ENCODE data around the gene TAPT1.

Gene TAPT1

DNA sequence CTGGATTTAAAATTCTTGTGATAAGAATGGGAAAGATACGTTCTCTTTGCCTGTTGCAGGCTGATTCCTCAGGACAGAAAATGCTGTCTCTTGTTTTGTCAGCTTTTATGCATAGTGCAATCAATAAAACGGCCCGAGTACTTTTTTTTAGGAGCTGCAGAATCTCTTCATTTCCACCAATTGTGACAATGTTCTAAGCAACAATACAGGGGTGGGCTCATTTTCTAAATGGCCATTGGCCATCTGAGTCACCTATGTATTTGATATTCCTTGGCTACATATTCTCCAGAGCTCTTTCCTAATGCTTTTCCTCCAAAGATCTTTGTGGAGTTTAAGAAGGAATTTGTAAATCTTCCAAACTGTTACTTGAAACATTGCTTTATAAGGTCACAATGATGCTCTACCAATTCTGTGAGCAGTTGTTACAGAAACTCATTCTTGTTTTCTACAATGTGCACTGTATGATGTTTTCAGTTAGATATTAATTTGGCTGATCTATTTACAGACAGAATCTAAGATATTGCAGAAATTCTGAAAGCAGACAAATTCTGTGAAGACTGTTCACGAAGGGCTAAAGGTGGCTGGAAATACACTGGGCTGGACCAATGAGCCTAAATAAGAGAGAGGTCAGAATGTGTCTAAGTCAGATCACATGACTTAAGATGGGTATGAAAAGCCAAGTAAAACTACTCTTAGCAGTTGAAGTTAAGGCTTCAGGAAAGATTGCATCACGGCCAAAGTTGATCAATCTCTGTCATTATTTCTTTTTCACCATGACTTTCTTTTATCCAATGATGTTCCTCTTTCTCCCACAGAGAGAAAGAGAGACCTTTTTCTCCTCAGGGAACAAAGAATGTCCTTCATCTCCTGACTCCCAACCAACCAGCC lies 33.4 kb downstream of the TAPT1 start:
- TF ChIP-seq, protein P1, sequence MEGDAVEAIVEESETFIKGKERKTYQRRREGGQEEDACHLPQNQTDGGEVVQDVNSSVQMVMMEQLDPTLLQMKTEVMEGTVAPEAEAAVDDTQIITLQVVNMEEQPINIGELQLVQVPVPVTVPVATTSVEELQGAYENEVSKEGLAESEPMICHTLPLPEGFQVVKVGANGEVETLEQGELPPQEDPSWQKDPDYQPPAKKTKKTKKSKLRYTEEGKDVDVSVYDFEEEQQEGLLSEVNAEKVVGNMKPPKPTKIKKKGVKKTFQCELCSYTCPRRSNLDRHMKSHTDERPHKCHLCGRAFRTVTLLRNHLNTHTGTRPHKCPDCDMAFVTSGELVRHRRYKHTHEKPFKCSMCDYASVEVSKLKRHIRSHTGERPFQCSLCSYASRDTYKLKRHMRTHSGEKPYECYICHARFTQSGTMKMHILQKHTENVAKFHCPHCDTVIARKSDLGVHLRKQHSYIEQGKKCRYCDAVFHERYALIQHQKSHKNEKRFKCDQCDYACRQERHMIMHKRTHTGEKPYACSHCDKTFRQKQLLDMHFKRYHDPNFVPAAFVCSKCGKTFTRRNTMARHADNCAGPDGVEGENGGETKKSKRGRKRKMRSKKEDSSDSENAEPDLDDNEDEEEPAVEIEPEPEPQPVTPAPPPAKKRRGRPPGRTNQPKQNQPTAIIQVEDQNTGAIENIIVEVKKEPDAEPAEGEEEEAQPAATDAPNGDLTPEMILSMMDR (conservative IDR thresholded peaks at IDR 0.05; ENCODE audit: low read depth, low read length) = no peak
- no peak overlapping the region for H3K4me3 ChIP-seq (ENCODE audit: low read length)
- no peak for DNase-seq (ENCODE audit: low read depth)

DNA sequence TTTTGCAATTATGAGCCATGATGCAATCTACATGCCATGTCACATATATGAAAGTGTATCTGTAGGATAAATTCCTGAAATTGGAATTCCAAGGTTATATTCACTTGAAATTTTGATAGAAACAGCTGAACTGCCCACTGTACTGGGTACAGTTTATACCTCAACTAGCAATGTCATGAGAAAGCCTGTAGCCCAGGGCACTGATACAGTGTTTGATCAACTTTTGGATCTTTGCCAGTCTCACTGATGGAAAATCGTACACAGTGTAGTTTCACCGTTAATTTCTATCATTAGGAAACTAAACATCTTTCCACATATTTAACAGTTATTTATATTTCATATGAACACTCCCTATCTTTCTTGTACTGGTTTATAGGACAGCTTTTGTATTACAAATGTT lies 34.2 kb downstream of the TAPT1 start:
- DNase-seq (ENCODE audit: low read depth) = no peak
- H3K4me3 ChIP-seq (ENCODE audit: low read length) = no peak overlapping the region
- TF ChIP-seq, protein P1 (conservative IDR thresholded peaks at IDR 0.05; ENCODE audit: low read depth, low read length) = no peak

DNA sequence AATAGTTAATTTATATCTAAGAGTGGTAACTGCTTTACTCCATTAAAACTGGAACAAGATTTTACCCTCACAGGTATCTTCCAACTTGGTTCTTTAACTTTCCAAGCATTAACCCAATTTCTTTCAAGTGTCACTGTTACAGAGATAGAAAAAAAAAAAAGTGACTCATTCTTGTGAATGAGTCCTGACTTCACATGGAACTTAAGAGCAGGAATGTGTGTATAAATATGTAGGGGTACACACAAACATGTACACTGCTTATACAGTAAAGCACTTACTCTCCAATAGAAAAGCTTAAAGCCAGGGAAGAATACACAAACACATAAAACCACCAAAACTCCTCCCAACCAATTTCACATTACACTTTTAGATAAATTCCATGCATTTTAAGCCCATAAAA lies 38.8 kb downstream of the TAPT1 start:
- H3K4me3 ChIP-seq (ENCODE audit: low read length) = no peak overlapping the region
- TF ChIP-seq, protein P1 (conservative IDR thresholded peaks at IDR 0.05; ENCODE audit: low read depth, low read length) = no peak
- no peak for DNase-seq (ENCODE audit: low read depth)

DNA sequence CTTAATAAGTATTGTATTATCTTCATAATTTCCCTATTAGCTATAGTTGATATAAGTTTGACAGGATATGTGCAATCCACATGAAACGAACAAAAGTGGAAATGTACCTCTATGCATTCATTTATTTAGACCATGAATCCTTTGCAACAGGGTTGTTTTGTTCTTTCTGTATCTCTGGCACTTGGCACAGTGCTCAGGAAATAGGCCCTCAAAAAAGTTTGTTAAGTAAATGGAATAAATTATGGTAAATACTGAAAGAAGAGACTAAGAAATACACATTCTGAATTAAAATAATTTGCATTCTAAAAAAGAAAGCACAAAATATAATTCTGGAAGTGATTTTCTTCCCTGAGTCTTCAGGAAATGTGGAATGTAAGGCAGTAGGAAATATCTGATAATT lies 39.3 kb downstream of the TAPT1 start:
- no peak for DNase-seq (ENCODE audit: low read depth)
- TF ChIP-seq, protein P1 (conservative IDR thresholded peaks at IDR 0.05; ENCODE audit: low read depth, low read length) = no peak
- H3K4me3 ChIP-seq (ENCODE audit: low read length) = no peak overlapping the region

DNA sequence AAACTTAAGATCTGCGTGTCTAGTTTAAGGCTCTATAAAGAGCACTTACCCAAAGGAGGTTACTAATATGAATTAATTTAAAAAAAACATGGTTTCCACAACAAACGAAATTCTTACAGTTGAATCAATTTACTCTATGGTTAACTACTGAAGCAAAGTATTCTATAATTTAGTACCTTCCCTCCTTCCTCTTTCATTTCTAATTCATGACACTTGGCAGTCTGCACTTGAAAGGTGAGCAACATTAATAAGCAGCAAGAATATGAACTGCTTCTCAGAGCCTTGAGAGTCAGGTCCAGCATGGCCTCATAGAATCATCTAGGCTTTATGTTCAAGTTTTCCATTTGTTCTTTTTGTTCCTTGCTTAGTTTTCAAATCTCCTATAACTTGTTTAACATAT lies 42.7 kb downstream of the TAPT1 start:
- TF ChIP-seq, protein P1 (conservative IDR thresholded peaks at IDR 0.05; ENCODE audit: low read depth, low read length) = no peak
- no peak overlapping the region for H3K4me3 ChIP-seq (ENCODE audit: low read length)
- DNase-seq (ENCODE audit: low read depth) = no peak

DNA sequence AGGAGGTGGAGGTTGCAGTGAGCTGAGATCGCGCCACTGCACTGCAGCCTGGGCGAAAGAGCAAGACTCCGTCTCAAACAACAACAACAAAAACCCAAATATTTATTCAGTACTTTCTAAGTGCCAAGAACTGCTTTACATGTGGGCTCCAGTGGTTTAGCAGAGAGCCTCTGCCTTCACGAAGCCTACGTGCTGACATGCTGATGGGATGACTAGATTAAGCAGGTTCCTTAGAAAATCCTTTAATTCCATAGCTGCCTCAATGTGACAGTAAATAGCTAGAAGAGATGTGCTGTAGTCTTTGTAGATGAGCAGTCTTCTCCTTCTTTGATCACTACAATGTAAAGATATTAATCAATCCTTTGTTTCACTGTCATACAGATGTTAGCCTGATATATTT lies 49.6 kb downstream of the TAPT1 start:
- TF ChIP-seq, protein P1 (conservative IDR thresholded peaks at IDR 0.05; ENCODE audit: low read depth, low read length) = no peak
- DNase-seq (ENCODE audit: low read depth) = no peak
- no peak overlapping the region for H3K4me3 ChIP-seq (ENCODE audit: low read length)

DNA sequence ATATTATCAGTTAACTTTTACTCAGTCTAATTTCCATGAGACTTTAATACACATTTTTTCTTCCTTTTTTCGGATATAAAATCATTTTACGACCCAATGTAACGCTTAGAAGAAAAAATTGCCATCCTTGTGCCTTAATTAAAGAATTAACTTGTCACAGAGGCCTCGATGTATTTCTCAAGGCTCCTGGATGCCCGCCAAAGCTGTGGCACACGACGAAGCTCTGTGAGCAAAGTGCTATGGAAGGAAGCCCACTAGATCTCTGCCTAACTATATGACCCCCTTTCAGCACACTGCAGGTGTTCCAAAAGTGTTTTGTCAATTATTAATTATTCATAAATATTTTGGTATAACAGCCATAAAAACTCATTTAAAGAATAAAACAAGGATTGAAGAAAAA lies 54.4 kb downstream of the TAPT1 start:
- TF ChIP-seq, protein P1 (conservative IDR thresholded peaks at IDR 0.05; ENCODE audit: low read depth, low read length) = no peak
- no peak for DNase-seq (ENCODE audit: low read depth)
- no peak overlapping the region for H3K4me3 ChIP-seq (ENCODE audit: low read length)

Data from retinal pigment epithelial cell (primary cell).